AG08396 (cell line): ENCODE measurements around the gene TMEM170A.
A peak's percentile ranks its signal among the peaks of the same experiment; 100 is the strongest.
"Not testable (repeated sequence)": the region's sequence is repeated elsewhere in the genome, so short reads cannot be mapped to it uniquely, and the experiment has no call there.

Source experiments
- DNase-seq: peaks from one replicate; pipeline ENCODE4 v3.0.0; 2012; ENCODE audit warnings: low spot score, mixed read lengths

TMEM170A gene, protein sequence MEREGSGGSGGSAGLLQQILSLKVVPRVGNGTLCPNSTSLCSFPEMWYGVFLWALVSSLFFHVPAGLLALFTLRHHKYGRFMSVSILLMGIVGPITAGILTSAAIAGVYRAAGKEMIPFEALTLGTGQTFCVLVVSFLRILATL

GRCh38 chr16:75464122-75464918 is at the start of gene TMEM170A:
Gene TMEM170A (minus strand): TSS chr16:75464689. CDS start chr16:75464600, 89 bp downstream.
- peak; percentile 99 for DNase-seq

GRCh38 chr16:75506574-75506973 is 42.1 kb upstream of the TMEM170A start:
- peak; percentile 44 for DNase-seq

- DNase-seq, result no peak
Measured at GRCh38 chr16:75506107-75506506, 41.6 kb upstream of the TMEM170A start.

GRCh38 chr16:75503801-75504200 is 39.3 kb upstream of the TMEM170A start:
- no peak for DNase-seq

DNA sequence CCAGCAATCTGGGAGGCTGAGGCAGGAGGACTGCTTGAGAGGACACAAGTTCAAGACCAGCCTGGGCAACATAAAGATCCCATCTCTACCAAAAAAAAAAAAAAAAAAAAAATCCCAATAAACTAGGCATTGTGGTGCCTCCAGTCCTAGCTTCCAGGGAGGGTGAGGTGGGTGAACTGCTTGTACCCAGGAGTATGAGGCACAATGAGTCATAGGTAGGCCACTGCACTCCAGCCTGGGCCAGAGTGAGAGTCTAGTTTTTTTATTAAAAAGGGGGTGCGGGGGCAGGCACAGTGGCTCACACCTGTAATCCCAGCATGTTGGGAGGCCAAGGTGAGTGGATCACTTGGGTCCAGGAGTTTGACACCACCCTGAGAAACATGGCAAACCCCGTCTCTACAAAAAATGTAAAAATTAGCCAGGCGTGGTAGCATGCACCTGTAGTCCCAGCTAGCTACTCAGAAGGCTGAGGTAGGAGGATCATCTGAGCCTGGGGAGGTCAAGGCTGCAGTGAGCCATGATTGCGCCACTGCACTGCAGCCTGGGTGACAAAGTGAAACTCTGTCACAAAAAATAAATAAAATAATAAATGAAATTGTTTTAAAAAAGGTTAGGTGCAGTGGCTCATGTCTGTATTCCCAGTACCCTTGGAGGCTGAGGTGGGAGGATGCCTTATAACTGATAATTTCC is 38.6 kb upstream of the TMEM170A start:
- DNase-seq, result no peak

DNA sequence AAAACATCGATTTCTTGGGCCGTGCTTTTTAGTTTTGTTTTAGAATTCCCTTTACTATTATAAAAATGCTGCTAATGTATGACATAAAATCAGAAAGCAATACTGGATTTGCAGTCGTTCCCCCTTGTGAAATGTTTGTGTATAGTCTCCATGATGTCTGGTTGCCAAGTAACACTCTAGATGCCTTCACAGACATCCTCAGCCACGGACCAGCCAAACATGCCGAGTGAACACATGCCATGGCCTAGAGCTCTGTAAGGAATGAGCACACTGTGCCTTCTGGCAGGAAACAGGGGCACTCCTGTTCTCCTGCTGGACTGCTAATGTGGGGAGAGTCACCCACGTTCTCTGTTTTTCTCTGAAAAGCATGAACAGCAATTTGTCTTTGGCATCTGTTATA is 37.3 kb upstream of the TMEM170A start:
- peak; percentile 71 for DNase-seq

DNA sequence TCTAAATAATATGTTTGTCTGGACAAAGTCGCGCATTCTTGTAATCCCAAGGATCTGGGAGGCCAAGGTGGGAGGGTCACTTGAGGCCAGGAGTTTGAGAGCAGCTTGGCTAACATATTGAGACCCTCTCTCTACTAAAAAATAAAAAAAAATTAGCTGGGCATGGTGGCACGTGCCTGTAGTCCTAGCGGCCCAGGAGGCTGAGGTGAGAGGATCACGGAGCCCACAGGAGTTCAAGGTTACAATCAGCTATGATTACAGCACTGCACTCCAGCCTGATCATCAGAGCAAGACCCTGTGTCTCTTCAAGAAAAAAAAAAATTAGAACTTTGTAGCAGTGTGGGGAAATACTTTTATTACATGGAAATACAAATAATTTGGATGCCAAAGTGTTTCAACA is 36.9 kb upstream of the TMEM170A start:
- DNase-seq, result no peak

DNA sequence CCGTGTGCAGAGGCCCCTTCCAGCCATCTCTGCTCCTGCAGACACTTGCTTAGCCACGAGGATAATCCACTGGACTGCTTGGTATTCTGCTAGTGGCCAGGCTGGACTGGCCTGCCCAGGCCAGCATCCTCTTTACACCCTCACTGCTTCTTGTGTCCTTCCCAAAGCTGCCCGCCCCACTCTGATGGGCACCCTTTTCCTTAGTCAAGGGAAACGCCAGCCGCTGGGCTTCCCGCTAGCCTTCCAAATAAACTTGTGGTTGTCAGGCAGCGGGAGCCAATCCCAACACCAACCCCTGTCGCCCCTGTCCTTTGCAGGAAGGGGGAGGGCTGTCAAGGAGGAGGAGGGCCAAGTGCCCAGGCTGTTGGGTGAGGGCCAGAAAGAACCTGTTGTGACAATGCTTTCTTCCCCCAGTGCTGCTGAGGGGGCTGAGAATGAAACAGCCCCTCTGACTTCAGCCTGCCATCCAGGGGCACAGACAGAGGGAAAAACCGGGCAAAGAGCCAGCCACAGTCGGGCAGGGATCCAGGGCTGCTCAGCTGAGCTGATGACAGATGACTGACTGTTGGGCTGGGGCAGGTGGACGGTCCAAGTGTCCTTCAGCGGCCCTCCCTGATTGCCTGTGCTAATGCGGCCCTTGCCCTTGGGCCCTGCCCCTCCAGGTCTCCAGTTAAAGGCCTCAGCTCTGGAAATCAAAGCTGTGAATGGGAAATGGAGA is 34.3 kb upstream of the TMEM170A start:
- DNase-seq, result not testable (repeated sequence)

DNA sequence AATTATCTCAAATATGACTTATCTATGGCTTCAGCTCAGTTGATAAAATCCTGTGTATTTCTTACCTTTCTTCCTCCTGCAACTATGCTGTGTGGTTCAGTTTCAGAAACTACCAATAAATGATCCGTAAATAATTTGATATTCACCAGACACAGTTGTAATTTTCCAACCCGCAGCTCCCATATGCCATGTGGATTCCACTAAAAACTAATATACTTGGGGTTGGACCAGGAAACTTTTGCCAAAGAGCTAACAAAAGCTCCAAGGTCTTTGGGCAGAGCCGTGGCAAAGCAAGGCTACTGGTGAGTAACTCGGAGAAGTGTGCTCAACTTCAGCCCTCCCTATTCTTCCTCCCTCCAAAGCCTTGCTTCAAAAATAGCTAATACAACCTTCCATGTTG is 33.1 kb upstream of the TMEM170A start:
- DNase-seq, result no peak

GRCh38 chr16:75495076-75495674 is 30.7 kb upstream of the TMEM170A start, which contains the start of gene CHST6:
Gene CHST6 (minus strand): TSS chr16:75495441. CDS start chr16:75479828, 15,613 bp downstream.
- no peak for DNase-seq

GRCh38 chr16:75494661-75495075 is 30.2 kb upstream of the TMEM170A start:
- DNase-seq, result no peak

GRCh38 chr16:75494184-75494583 is 29.7 kb upstream of the TMEM170A start:
- DNase-seq, result no peak

DNA sequence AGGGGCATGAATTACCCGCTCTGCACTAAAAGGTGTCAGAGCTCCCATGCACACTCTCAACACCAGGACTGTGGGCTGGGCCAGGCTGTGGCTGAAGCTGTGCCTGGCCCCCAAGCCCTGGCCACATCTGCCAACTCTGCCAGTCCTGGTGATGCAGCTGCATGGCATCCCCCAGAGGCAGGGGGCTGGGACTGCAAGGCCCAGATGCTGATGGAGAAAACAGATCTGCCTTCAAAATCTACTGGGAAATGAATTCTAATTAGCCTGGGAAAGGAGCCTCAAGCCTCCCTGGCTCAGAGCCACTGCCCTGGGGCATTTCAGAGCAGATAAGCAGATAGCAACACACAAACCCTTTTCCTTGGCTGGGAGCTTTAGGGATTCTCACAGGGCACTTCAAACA is 27.4 kb upstream of the TMEM170A start:
- DNase-seq, result no peak

DNA sequence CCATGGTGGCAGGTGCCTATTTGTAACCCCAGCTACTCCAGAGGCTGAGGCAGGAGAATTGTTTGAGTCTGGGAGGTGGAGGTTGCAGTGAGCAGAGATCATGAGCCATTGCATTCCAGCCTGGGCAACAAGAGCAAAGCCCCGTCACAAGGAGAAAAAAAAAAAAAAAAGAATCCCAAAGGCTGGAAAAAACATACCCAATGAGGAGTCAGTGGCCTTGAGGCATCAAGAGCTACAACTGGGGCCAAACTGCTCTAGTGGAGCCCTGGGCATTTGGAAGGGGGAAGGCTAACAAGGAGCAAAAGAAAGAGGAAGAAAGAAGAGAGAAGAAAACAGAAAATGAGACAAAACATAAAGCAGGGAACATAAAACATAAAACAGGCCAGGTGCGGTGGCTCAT is 23.8 kb upstream of the TMEM170A start:
- DNase-seq, result no peak

GRCh38 chr16:75486676-75487313 is 22.3 kb upstream of the TMEM170A start:
- no peak for DNase-seq

DNA sequence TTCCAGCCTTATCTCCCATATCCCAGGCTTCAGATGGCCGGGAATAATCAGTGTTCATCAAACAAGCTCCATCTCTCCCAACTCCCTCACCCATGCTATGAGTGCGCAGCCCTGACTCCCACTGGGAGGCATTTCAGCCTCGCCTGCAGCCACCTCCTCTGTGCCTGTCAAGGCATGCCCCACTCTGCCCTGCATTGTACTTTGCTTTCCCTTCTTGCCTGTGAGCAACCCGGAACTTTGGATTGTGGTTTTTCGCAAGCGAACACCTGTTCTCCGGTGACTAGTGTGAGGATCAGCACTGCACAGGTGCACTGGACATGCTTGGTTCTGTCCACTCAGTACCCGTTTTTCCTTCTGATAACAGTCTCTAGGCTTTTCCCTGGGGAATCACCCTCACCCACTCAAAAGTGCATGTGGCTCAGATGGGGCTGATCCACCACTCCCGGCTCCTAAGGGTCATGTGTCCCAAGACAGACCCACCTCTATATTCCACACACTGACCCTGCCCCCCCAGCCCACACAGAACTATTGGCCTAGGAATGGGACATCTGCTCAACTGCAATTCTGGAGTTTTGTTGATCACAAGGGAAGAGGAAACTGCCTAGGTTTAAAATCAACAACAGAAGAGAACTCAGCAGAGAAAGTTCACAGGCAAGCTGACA is 21.7 kb upstream of the TMEM170A start:
- DNase-seq, result no peak

- no peak for DNase-seq
Measured at GRCh38 chr16:75485230-75486013, 20.9 kb upstream of the TMEM170A start.

GRCh38 chr16:75483222-75483621 is 18.7 kb upstream of the TMEM170A start:
- no peak for DNase-seq

GRCh38 chr16:75482434-75483205 is 18.1 kb upstream of the TMEM170A start:
- no peak for DNase-seq
